Posterior cingulate gyrus (tissue), 11 donors: ENCODE measurements around the gene MAP2K5.
A peak's percentile ranks its signal among the peaks of the same experiment; 100 is the strongest.

ENCODE experiments used
- DNase-seq, 10 donors: peaks; one replicate each; pipeline versions ENCODE4 v3.0.0 to v3.0.0-alpha.2; 2020 to 2021; ENCODE audit warnings: mixed read lengths in 3 of 10
- intact Hi-C: fragments of 100-400 bp; cut with DNase I; formaldehyde crosslinking; loops from one replicate; pipeline ENCODE4 v1.15.1; 2023

Gene MAP2K5

DNA sequence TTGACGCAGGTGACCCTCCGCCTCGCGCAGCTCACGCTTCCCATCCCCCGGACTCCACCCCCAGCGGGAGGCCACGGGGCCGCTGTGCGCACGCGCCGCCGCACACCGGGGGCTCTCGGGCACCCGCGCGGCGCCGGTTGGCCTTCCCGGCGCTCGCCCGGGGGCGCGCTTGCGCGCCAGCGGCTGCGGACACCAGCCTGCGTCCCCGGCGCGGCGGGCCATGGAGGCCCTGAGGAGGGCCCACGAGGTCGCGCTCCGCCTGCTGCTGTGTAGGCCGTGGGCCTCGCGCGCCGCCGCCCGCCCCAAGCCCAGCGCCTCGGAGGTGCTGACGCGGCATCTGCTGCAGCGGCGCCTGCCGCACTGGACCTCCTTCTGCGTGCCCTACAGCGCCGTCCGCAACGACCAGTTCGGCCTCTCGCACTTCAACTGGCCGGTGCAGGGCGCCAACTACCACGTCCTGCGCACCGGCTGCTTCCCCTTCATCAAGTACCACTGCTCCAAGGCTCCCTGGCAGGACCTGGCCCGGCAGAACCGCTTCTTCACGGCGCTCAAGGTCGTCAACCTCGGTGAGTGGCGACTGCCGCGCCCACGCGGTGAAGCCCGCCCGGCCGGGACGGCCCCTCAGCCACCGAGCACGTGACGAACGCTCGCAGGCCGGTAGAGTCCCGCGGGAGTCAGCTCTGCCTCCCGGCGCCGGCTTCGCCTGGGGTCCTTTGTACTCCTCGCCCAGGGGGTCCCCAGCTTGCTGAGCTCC is 21.3 kb upstream of the MAP2K5 start, which contains the start of gene C15orf61:
C15orf61 (plus strand) TSS at position 103 of the 754 bp plus-strand sequence; CDS start at position 221, 118 bp downstream.
- DNase-seq: peak; percentile 78 to 97 (median 81)
- intact Hi-C loops: loop anchor here (1.0 to 5.0 kb wide), 2 partner anchors 319 to 531 kb away; partner anchors contain the start of genes PIAS1 and RNU6-1

DNA sequence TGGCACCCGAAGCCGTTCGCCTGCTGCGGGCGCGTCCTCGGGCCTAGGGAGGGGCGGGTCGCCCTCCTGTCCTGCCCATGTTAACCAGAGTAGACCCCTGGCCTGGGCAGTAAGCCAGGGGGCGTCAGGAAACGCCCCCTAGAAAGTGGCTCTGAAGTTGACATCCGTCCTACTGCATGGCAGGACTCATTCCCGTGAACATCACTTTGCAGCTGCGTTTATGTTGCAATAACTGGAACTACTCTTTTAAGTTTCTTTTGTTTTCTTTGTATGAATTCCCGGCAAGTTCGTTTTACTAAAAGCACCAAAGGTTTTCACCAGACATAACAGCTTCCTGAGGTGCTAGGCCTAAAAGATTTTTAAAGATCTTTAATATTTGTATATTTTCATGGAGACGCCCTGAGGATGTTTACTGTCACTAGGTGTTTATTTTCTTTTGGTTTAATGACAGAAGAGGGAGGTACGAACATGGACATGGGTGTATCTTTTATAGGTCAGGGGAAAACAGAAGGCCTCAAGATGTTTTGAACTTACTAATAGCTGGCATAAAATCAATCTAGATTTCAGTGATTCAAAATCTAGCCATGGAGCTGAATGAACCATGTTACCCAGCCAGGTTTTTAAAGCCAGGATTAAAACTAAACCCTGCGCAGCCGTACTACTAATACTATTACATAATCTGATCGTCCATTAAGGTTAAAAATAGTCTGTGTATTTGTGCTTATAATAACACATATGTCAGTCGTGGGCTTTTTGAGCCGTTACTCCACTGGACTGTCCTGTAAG is 20.5 kb upstream of the MAP2K5 start:
- intact Hi-C loops: loop anchor here (1.0 to 5.0 kb wide), 3 partner anchors 21 to 530 kb away; partner anchors contain the start of genes MAP2K5, PIAS1 and RNU6-1
- no peak for DNase-seq

DNA sequence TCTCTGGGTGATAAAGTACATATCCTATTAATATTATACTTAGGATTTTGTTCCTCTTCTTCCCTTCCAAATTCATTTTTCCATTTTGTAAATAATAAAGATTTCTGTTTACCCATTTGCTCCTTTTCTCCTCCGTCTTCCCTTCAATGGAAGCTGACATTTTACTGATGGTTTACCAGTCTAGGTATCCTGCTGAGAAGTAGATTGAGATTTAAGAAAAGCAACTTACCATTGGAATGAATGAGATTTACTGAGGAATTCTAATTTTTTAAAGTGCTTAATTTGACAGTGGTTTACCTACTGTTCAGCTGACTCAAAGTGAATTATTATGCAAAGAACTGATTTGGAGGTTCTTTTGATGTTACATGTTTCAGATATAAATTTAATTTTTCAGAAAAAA is 19.2 kb upstream of the MAP2K5 start:
- intact Hi-C loops: loop anchor here (2.0 to 5.0 kb wide), 2 partner anchors 19 to 529 kb away; partner anchors contain the start of genes MAP2K5 and PIAS1
- DNase-seq: no peak

DNA sequence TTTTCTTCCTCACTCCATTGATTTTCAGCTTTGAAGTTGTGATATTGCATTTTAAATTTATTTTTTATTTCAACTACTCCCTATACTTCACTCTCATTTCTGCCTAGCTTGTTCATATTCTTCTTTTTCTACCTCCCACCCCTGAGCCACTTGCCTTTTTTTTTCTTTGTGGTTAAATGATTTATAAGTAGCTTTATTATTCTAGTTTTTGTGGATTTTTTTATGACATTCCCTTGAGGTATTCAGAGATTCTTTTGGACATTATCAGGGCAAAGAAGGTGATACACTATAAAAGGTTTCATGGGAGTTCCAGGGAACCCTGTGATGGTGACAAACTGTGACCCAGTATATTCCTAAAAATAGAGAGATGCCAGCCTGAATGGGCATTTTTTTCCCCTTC is 18.3 kb upstream of the MAP2K5 start:
- intact Hi-C loops: loop anchor here (5.0 kb wide), 1 partner anchor 528 kb away; the partner anchor contains the start of gene PIAS1
- no peak for DNase-seq

DNA sequence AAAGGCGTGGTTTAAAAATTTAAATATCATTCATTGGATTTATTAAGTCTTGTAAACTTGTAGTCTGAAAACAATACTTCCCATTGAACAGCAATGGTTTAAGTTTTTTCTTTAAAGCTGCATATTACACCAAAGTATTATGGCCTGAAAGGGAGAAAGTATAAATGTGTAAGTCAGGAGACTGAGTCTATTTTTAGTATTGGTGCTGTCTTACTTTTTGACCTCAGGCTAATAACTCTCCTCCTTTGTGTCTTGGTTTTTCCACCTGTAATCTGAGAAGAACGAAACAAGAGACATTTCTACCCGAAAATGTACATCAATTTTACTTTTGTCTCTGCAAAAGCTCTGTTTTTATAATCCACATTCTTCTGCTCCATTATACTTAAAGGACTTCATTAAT is 14.0 kb upstream of the MAP2K5 start:
- intact Hi-C loops: no loop called here
- DNase-seq: no peak

DNA sequence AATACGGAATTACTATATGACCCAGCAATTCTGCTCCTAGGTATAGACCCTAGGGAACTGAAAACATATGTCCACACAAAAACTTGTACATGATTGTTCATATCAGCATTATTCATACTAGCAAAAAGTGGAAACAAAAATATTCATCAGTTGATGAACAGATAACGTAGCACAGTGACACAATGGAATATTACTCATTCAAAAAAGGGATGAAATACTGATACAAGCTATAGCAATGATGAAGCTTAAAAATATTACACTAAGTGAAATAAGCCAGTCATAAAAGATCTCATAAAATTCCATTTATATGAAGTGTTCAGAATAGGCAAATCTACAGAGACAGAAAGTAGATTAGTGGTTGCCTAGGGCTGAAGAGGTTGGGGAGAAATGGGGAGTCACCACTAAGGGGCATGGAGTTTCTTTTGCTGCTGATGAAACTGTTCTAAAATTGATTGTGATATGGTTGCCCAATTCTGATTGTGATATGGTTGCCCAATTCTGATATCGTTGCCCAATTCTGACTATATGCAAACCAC is 11.1 kb upstream of the MAP2K5 start:
- no peak for DNase-seq

DNA sequence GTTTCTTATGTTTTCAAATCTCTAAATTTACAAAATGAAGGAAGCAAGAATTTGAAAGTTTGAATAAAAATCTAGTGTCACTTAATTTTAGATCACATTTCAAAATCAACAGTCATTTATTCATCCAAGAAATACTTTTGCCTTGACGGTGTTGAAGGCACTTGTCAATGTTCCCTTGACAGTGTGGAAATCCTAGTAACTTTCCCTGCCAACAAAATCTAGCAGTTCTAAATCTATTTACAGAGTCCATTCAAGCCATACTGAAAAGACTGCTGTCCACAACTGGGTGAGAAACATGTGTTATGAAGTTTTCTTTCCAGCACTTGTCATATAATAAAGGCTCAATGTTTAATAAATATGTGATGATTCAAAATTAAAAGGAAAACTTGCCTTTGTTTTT is 8.6 kb upstream of the MAP2K5 start:
- no peak for DNase-seq
- intact Hi-C loops: no loop called here

More for the DNA sequence above, 11.1 kb upstream of the MAP2K5 start:
- intact Hi-C loops: no loop called here

DNA sequence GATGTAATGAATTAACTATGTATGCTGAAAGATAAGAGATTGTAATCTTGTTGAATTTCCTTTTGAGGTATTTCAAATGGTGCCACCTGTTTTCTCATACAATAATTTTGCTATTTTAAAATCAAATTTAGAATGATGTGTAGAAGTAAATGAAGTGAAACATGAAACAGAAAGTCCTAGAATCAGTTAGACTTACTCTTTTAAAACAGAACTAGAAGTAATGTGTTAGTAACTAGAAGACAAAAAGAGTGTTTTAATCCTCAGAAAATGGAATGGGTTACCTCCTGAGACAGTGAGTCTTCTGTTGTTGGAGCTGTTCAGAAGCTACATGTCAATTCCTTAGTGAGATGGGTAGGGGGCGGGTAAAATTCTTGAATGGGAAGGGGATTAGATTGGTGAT is 8.1 kb upstream of the MAP2K5 start:
- no peak for DNase-seq
- intact Hi-C loops: no loop called here

DNA sequence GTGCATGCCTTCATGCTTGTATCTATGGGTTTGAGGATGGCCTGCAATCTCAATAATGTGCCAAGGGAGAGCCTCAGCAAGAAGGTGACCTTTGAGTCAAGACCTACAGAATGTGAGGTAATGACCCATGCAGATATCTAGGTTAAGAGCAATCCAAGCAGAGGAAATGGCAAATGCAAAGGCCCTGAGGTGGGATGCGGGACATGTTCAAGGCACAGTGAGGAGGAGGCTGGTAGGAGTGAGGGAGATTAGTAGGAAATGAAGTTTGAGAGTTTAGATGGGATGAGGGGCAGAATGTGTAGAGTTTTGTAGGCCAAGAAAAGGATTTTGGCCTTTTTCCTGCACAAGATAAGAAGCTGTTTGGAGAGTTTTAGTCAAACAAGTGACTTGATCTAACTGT is 4.7 kb upstream of the MAP2K5 start:
- no peak for DNase-seq
- intact Hi-C loops: no loop called here

DNA sequence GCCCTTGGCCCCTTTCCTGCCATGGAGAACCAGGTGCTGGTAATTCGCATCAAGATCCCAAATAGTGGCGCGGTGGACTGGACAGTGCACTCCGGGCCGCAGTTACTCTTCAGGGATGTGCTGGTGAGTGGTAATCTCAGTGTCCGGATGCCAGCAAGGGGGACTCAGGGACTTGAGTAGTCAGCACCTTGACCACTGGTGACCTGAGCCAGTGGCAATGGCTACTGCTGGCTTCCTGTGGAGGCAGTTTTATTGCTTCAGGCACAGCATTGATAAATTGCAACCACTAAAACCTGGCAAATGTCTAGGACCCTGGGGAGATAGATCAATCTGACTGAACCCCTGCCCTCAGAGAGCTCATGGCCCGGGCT is 830 bp downstream of the MAP2K5 start:
- intact Hi-C loops: loop anchor here (2.0 kb wide), 1 partner anchor 21 kb away; no protein-coding TSS in a partner anchor
- DNase-seq: peak in 2 of 10 donors; percentile 8 to 14

DNA sequence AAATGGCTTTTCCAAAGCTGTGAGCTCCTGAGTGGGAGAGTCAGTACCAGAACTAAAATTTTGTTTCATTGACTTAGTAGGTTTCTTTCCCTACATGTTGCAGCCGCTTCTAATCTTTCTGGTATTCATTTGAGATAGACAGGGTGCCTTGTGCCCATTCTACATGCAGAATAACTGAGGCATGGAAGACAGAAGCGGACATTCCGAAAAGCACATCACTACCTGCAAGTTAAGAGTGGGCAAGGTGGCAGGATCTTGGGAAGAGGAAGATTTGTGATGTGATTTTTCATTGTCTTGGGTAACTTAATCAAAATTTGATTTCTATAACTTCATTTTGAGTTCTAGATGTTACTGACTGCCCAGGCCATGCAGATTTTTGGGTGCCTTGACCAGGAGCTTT is 2.0 kb downstream of the MAP2K5 start:
- no peak for DNase-seq
- intact Hi-C loops: no loop called here

DNA sequence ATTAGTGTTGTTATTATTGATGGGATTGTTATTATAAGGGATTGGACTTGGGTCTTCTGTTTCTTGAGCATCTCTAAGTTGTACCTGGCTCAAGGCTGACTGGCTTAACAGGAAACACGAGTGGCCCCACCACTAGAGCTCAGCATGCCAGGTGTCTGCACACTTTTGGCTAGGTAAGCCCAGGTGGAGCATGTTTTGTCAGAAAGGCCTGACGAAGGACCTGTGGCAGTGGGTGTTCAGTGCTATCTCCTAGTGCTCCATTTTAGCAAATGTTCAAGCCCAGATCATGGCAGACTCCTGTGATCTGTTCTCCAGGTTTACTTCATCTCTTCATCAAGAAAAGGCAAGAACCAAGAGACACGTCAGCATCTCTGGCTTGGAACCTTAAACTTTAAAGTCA is 3.4 kb downstream of the MAP2K5 start:
- no peak for DNase-seq
- intact Hi-C loops: no loop called here

DNA sequence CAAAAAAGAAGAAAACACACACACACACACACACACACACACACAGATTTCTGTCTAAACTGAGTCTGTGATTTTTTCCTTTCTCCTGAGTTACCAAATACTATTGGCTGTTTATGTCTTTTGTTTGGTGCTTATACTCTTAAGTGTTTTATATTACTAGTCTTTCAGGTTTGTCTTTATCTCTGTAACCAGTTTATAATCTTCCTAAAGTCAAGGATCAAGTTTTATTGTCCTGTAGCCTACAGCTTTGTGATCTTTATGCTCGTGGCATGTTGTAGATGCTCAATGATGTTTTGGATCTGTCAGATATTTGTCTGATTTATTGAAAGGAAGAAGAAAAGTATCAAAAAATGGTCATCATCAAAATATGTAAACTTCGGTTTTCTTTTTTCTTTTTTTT is 4.6 kb downstream of the MAP2K5 start:
- intact Hi-C loops: no loop called here

DNA sequence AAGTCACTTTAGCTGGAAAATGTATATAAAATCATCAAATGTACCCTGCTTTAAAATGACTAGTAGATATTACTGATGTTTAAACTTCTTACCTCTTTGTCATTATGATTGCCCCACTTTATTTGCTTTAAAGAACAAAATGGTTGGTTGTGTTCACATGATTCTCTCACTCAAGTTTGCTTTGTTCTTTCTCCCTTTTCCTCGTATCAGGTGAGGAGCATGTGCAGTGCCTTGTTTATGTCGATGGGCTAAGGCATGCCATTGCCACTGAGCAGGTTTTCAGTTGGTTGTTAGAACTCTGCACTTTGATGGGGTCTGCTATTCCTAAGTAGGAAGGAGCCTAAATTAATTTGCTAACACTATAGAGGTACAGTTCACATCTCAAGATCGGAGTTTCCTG is 5.3 kb downstream of the MAP2K5 start:
- DNase-seq: no peak

More for the DNA sequence above, 4.6 kb downstream of the MAP2K5 start:
- no peak for DNase-seq

DNA sequence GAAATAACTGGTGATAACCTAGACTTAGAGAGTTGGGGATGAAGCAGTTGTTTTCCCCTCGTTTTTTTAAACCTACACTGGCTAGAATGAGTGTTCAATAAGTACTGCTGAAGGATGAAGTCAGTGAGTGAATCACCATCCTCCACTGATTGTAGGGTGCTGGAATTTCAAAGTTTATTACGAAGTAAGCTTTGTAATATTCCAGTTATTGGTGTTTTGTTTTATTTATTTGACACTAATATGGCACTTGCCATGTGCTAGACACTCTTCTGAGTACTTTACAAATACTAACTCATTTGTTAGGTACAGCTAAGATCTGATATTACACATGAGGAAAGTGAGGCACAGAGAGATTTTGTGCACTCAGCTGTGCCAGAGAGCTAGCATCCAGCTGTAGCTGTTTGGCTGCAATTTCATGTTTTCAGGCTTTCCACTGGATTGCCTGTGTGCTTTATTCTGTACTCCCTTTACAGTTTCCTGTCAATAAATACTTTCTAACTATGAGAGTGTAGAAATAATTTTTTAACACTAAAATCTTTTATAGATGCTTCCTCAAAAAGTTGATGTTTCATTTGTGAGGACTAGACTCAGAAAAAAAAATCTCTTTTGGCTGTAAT is 5.8 kb downstream of the MAP2K5 start:
- intact Hi-C loops: no loop called here
- no peak for DNase-seq

More for the DNA sequence above, 5.3 kb downstream of the MAP2K5 start:
- intact Hi-C loops: no loop called here

DNA sequence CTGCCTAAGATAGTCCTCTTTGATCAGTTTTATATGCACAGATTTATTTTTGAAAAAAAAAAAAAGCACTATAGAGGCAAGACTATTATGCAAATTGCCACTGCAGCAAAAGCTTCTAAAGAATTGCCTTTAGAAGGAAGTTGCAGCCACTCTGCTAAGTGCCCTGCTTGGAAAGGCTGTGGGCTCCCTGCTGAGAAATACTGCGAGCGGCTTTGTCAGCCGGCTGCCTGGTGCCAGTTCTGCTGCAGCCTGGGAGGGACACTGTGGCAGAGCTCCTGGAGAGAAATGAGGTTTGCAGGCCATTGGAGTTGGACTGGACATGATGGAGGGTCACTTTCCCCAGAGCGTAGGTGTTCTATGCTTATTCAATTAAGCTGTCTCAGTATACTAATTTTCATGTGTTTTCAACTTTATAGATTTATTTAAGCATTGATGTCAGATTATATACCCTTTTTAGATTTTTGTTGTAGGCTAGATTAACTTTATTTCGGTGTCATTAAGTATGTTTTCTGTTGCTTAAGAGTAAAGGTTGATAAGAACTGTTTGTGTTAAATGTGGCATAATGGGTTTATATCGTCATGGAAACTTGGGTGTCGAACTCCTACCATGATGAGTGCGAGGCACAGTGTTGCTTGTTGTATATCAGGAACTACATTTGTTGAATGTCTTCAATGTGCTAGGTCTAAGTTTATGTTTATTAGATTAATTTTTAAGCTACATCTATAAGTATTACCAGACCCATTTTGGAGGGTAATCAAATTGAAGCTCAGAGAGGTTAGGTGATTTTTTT is 6.6 kb downstream of the MAP2K5 start:
- DNase-seq: peak; percentile 52 to 95 (median 72)
- intact Hi-C loops: no loop called here

DNA sequence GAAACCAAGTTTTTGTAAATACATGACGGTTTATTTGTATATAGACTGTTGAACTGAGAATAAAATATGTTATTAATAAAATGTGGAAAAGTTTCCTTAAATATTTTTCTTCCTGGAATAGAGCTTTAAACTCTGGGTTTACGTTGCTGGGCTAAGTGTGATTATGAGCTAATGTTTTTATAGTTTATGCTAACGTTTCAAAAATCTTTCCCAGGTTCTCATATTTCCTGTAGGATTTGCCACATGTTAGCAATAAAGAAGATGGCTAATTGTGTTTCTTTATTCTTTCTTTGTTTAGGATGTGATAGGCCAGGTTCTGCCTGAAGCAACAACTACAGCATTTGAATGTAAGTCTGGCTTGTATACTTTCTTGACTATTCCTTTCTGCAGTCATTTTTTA is 7.2 kb downstream of the MAP2K5 start:
- no peak for DNase-seq
- intact Hi-C loops: no loop called here

DNA sequence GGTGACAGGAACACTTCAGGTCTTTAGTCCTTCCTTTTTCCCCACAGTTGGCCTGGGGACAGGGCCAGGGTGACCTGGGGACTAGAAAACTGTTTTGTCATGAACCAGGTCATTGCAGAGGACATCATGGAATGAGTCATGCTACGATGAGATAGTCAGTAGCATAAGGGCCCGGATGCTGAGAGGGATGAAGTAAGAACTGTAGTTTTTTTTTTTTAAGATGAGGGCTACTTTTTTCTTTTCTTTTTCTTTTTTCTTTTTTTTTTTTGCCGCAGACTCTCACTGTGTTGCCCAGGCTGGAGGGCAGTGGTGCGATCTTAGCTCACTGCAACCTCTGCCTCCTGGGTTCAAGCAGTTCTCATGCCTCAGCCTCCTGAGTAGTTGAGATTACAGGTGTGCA is 8.0 kb downstream of the MAP2K5 start:
- intact Hi-C loops: no loop called here
- DNase-seq: no peak

DNA sequence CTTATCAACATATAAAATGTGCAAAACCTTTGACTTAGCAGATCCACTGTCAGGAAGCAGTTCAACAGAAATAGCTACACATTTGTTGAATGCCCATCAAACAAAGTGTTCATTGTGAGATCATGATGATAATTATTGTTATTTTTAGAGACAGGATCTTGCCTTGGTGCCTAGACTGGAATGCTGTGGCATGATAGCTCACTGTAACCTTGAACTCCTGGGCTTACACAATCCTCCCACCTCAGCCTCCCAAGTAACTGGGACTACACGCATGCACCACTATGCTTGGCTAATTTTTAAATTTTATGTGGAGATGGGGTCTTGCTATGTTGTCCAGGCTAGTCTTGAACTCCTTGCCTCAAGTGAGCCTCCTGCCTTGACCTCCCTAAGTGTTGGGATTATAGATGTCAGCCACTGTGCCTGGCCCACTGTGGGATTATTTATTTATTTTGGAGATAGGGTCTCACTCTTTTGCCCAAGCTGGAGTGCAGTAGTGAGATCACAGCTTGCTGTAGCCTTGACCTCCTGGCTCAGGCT is 8.8 kb downstream of the MAP2K5 start:
- no peak for DNase-seq
- intact Hi-C loops: no loop called here

DNA sequence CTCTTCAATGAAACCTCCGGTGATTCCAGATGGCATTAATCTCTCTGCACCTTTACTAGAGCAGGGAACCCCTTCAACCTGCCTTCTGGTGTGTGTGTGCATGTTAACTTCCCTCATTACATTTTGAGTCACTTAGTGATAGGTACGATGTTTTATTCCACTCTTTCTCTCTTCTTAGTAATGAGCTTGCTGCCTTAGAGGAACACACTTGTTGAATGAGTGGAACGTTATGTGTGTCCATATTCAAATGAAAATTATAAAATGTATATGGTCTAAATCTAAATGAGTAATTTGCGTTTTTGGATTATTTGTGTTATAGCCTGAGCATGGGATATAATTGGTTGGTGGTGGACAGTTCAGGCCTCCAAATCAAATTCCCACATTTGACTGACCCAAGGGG is 12.1 kb downstream of the MAP2K5 start:
- no peak for DNase-seq
- intact Hi-C loops: no loop called here
